GM10847 (cell line): ENCODE measurements around the gene TTC23.
A peak's percentile ranks its signal among the peaks of the same experiment; 100 is the strongest.

ENCODE experiments used
- POLR2A ChIP-seq: IDR thresholded peaks from 2 replicates; pipeline ENCODE4 v1.6.1; 2011; ENCODE audit not compliant: insufficient read length; ENCODE audit errors: extremely low read depth

The TTC23 gene

DNA sequence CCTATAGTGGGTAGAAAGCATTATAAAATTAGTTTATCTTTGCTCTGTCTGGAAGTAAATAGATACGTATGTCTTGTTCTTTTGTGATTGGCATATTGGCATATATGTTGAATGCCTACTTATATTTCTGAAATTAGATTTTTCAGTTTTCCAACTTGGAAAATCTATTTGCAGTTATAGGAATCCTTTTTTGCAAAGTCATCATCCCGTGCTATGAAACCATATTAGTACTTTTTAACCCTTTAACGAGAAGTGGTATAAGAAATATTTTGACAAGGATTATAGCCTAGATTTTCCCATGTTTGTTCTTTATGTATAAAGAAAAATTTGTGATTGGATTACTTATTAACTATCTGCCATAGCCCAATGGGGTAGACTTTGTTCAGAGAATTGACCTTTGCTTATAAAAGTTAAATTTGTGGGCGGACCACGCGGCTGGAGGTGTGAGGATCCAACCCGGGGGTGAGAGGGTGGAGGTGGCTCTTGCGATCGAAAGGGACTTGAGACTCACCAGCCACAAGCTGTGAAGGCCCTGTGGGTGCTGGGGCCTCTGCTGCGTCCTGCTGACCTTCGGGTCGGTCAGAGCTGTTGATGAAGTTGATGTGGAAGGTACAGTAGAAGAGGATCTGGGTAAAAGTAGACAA, 7.8 kb upstream of the TTC23 start:
- TF ChIP-seq POLR2A = no peak

DNA sequence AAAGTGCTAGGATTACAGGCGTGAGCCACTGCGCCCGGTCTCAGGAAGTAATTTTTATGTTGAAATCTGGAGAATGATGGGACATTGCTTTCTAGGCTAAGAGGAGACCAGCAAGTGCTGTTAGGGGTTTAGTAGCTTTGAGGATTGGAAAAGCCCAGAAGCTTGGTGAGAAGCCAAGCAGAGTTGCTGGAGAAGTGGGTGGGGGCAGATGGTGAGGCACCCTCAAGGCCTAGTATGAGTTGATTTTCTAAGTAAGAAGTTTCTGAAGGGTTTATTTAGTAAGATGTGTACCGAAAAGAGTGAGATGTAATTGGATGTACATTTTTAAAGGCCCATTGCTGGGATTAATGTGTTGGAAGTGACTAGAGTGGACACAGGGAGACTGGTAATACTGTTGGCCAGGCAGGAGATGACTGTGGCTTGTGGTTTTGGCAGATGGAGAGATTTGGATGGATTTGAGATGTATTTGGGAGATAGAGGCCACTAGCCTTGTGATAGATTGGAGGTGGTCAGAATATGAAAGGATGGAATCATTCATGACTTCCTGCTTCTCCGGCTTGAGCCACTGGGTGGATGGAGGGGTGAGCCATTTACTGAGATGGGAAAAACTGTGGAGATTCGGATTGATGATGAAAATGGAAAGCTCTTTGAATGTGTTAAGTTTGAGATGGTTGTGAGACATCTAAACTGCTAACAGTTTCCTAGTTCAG, 4.2 kb upstream of the TTC23 start:
- TF ChIP-seq POLR2A = no peak

GRCh38 chr15:99252326-99252725, 2.9 kb upstream of the TTC23 start:
- TF ChIP-seq POLR2A = no peak

- TF ChIP-seq POLR2A = peak; percentile 71
Observed at GRCh38 chr15:99250857-99251841, 1.8 kb upstream of the TTC23 start, which contains the start of gene LRRC28. Gene LRRC28, plus strand, starts transcription at chr15:99251481. Its CDS starts 4,477 bp downstream, at chr15:99255958.

GRCh38 chr15:99250494-99250856, 1.1 kb upstream of the TTC23 start:
- no peak for TF ChIP-seq POLR2A

GRCh38 chr15:99250001-99250400, 620 bp upstream of the TTC23 start:
- TF ChIP-seq POLR2A = no peak

DNA sequence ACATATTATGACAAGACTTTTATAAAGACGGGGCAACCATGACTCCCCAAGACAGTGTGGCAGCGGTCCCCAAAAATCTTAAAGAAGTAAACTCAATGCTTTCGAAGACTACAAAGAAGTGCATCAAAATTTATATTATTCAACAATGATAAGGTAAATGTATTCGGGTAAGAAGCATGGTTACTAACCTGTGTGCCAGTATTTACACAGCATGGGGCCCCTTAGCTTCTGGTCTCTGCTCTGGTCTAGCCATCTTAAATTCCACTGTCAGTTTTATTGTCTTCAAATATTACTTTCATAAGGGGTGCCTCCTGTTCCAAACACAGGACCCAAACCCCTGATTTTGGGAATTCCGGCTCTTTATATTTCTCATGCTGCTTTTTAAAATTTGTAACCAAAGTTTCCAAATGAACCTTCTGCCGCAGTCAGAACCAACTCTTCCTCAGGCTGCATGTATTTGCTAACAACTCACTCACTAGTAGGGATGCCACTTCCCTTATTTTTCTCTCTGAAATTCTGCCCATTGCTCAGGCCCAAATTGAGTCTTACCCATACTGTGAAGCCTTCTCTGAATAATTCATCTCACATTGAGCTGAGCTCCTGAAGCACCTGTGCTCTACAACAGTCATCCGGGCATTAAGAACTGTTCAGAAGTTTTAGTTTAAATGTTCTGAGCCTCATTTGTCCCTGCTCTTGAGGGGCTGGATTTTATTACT, 1.2 kb downstream of the TTC23 start:
- TF ChIP-seq POLR2A = no peak

- TF ChIP-seq POLR2A = no peak
Observed at GRCh38 chr15:99247062-99247461, 2.3 kb downstream of the TTC23 start.

DNA sequence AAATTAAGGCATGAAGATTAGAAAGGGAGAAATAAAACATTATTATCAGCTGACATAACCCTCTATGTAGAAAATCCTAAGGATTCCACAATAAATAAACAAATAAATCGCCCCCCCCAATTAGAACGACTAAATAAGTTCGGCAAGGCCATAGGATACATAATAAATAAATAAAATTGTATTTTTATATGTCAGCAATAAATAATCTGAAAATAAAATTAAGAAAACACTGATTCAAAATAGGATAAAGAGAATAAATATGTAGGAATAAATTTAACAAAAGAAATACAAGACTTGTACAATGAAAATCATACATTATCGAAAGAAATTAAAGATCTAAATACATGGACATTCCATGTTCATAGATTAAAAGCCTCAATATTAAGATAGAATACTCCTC, 5.1 kb downstream of the TTC23 start:
- TF ChIP-seq POLR2A = no peak

- no peak for TF ChIP-seq POLR2A
Observed at GRCh38 chr15:99241752-99242151, 7.6 kb downstream of the TTC23 start.

- no peak for TF ChIP-seq POLR2A
Observed at GRCh38 chr15:99239545-99240198, 9.7 kb downstream of the TTC23 start.

- no peak for TF ChIP-seq POLR2A
Observed at GRCh38 chr15:99238849-99239248, 10.5 kb downstream of the TTC23 start.

GRCh38 chr15:99232740-99233139, 16.6 kb downstream of the TTC23 start:
- TF ChIP-seq POLR2A = no peak

- no peak for TF ChIP-seq POLR2A
Observed at GRCh38 chr15:99230867-99231266, 18.5 kb downstream of the TTC23 start.
